Thoracic aorta (tissue), 2 donors: ENCODE data around the gene GABPB2. TPM values are rescaled to one million over a fixed set of nuclear protein-coding genes. Genes with fewer than 3 reads are reported as not detected.

Experiments used
- total RNA-seq, 2 donors: library from RNA; depleted of rRNA; stranded (reverse); fragments of >200 nt; gene quantifications; one replicate each; pipeline versions ENCODE4 v1.1.0 to v1.2.3, GENCODE V29; 2016

Gene GABPB2
- total RNA-seq, 2 donors from 2014 or later, result 24.6 to 33.0 TPM

Other genes starting within 250 kb of the GABPB2 start
- gene ARNT, start 194.2 kb upstream of the GABPB2 start, total RNA-seq, result 10 to 100 TPM; 60.9 to 73.2 TPM
- not detected for gene CTXND2, start 183.6 kb upstream of the GABPB2 start, total RNA-seq
- gene SETDB1, start 144.4 kb upstream of the GABPB2 start, total RNA-seq, result 10 to 100 TPM; 38.9 to 42.7 TPM
- gene CERS2, start 95.9 kb upstream of the GABPB2 start, total RNA-seq, result 100 to 1,000 TPM; 102 to 122 TPM
- gene ANXA9, start 88.5 kb upstream of the GABPB2 start, total RNA-seq, result not detected
- gene MINDY1, start 63.9 kb upstream of the GABPB2 start, total RNA-seq, result 10 to 100 TPM; 16.9 to 28.3 TPM
- 10 to 100 TPM; 16.5 to 21.3 TPM for gene PRUNE1, start 62.3 kb upstream of the GABPB2 start, total RNA-seq
- gene BNIPL, start 34.2 kb upstream of the GABPB2 start, total RNA-seq, result 1 to 10 TPM in 1 of 2 donors, under 1 TPM in 1; 0.14 to 2.6 TPM
- 1 to 10 TPM; 5.0 to 5.3 TPM for gene C1orf56, start 23.0 kb upstream of the GABPB2 start, total RNA-seq
- 100 to 1,000 TPM in 1 of 2 donors, 10 to 100 TPM in 1; 66.2 to 134 TPM for gene CDC42SE1, start 11.1 kb upstream of the GABPB2 start, total RNA-seq
- gene MLLT11, start 10.4 kb upstream of the GABPB2 start, total RNA-seq, result 1 to 10 TPM; 1.2 to 3.1 TPM
- gene SEMA6C, start 75.9 kb downstream of the GABPB2 start, total RNA-seq, result 1 to 10 TPM; 6.3 to 6.8 TPM
- 10 to 100 TPM in 1 of 2 donors, 1 to 10 TPM in 1; 3.9 to 14.1 TPM for gene TNFAIP8L2, start 85.9 kb downstream of the GABPB2 start, total RNA-seq
- gene LYSMD1, start 95.1 kb downstream of the GABPB2 start, total RNA-seq, result 1 to 10 TPM; 5.6 to 8.7 TPM
- 10 to 100 TPM; 19.1 to 27.7 TPM for gene SCNM1, start 95.4 kb downstream of the GABPB2 start, total RNA-seq
- gene TMOD4, start 105.2 kb downstream of the GABPB2 start, total RNA-seq, result not detected
- gene VPS72, start 119.4 kb downstream of the GABPB2 start, total RNA-seq, result 10 to 100 TPM; 32.5 to 39.7 TPM
- 10 to 100 TPM; 49.7 to 97.6 TPM for gene PIP5K1A, start 127.8 kb downstream of the GABPB2 start, total RNA-seq
- 10 to 100 TPM; 79.1 to 87.6 TPM for gene PSMD4, start 184.0 kb downstream of the GABPB2 start, total RNA-seq
- 10 to 100 TPM; 22.7 to 32.2 TPM for gene ZNF687, start 211.5 kb downstream of the GABPB2 start, total RNA-seq